ENCODE results near the gene FSTL3.

GRCh38 chr19:644363-644762 lies 31.8 kb upstream of the FSTL3 start:
- TF ChIP-seq EGR1 (IDR thresholded peaks at IDR 0.05; ENCODE audit: low read depth in 2 of 2) = no peak
- no peak for TF ChIP-seq CTCF (IDR thresholded peaks at IDR 0.05; ENCODE audit: low read depth, low read length, missing input control)
- TF ChIP-seq TAF1 (conservative IDR thresholded peaks at IDR 0.05) = no peak
- no peak for TF ChIP-seq JUND (IDR thresholded peaks at IDR 0.05)
- TF ChIP-seq REST (IDR thresholded peaks at IDR 0.05) = no peak
- TF ChIP-seq SP1 (IDR thresholded peaks at IDR 0.05) = no peak
- no peak for TF ChIP-seq GABPA (IDR thresholded peaks at IDR 0.05 in 1 of 2, conservative IDR thresholded peaks at IDR 0.05 in 1 of 2)
- TF ChIP-seq FOXA1 (IDR thresholded peaks at IDR 0.05) = no peak
- no peak for TF ChIP-seq RAD21 (IDR thresholded peaks at IDR 0.05)
- TF ChIP-seq MAX (IDR thresholded peaks at IDR 0.05) = no peak
- TF ChIP-seq ZBTB33 (IDR thresholded peaks at IDR 0.05) = no peak
- TF ChIP-seq YY1 (IDR thresholded peaks at IDR 0.05) = no peak
- TF ChIP-seq FOXA2 (IDR thresholded peaks at IDR 0.05) = no peak
- no peak for TF ChIP-seq ATF3 (IDR thresholded peaks at IDR 0.05)
